ENCODE results near the gene MOCS3. TPM values are rescaled to one million over a fixed set of nuclear protein-coding genes. Genes with fewer than 3 reads are reported as not detected.

Gene MOCS3
- total and polyA plus RNA-seq, 2 experiments from 2014 or later: 4.0 to 8.6 TPM

DNA sequence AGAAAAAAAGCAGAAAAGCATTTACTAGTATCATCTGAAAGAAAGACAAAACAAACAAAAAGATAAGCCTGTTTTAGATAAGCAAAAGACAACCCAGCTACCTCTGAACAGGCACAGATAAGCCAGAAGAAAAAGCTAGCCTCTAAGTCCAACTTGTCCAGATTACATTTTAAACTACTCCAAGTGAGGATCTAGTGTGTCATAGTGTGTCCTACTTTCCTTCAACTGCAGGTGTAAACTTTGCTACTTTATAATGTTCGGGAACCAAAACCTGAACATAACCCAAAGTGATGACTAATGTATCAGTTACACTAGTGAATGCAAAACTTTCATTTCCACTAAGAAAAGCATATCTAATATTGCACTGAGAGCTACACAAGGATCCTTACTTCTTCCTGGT, 46.9 kb upstream of the MOCS3 start:
- DNase-seq (ENCODE audit: low spot score): no peak
- Histone ChIP-seq H2AFZ (no peak overlapping the region), H3K27ac (peak overlapping the region; percentile 53), H3K4me3 (no peak overlapping the region), H4K20me1 (ENCODE audit: insufficient read depth, poor library complexity, severe bottlenecking) (peaks cover 97% of the 10 kb centered on the region), H3K27me3 (no peaks in the 10 kb centered on the region), H3K4me2 (peak overlapping the region; percentile 38), H3K9me2 (replicated peaks; ENCODE audit: insufficient read depth) (no peaks in the 10 kb centered on the region), H3K4me1 (ENCODE audit: insufficient read depth) (peaks cover 54% of the 10 kb centered on the region), H3K36me3 (replicated peaks; ENCODE audit: insufficient read depth, low read depth) (no peaks in the 10 kb centered on the region), H3K9me3 (ENCODE audit: low read depth) (no peaks in the 10 kb centered on the region), H3K79me2 (peaks cover 98% of the 10 kb centered on the region)
- TF ChIP-seq EZH2phosphoT487 (IDR thresholded peaks at IDR 0.05; ENCODE audit: low read depth, severe bottlenecking, unreplicated experiment) (no peak), EZH2 (IDR thresholded peaks at IDR 0.05; ENCODE audit: borderline replicate concordance) (no peak)
- TF ChIP-seq, protein P1, sequence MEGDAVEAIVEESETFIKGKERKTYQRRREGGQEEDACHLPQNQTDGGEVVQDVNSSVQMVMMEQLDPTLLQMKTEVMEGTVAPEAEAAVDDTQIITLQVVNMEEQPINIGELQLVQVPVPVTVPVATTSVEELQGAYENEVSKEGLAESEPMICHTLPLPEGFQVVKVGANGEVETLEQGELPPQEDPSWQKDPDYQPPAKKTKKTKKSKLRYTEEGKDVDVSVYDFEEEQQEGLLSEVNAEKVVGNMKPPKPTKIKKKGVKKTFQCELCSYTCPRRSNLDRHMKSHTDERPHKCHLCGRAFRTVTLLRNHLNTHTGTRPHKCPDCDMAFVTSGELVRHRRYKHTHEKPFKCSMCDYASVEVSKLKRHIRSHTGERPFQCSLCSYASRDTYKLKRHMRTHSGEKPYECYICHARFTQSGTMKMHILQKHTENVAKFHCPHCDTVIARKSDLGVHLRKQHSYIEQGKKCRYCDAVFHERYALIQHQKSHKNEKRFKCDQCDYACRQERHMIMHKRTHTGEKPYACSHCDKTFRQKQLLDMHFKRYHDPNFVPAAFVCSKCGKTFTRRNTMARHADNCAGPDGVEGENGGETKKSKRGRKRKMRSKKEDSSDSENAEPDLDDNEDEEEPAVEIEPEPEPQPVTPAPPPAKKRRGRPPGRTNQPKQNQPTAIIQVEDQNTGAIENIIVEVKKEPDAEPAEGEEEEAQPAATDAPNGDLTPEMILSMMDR (IDR thresholded peaks at IDR 0.05; ENCODE audit: poor library complexity): no peak
- 73% methylated on average over 1 of the region's 1 CpG for WGBS (ENCODE audit: low lambda C conversion rate, missing lambda C conversion rate)

DNA sequence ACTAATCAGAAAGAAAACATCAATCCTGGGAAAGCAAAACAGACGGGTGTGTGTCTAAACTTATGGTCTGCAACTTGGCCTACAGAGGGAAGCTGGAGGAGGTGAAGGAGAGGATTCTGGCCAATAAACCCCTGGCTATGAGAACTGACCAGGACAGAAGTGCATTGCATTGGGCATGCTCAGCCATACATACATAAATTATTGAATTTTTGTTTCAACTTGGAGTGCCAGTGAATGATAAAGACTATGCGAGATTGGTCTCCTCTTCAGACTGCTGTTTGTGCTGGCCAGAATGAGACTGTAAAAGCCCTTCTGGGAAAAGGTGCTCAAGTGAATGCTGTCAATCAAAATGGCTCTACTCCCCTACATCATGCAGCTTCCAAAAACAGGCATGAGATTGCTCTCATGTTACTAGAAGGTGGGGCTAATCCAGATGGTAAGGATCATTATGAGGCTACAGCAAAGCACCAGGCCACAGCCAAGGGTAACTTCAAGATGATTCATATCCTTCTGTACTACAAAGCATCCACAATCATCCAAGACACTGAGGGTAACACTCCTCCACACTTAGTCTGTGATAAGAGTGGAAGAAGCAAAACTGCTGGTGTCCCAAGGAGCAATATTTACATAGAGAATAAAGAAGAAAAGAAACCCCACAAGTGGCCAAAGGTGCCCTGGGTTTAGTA, 44.8 kb upstream of the MOCS3 start:
- WGBS (ENCODE audit: low lambda C conversion rate, missing lambda C conversion rate): 66% methylated on average over 2 of the region's 2 CpGs
- Histone ChIP-seq H3K27ac (no peak overlapping the region), H3K36me3 (replicated peaks; ENCODE audit: insufficient read depth, low read depth) (no peaks in the 10 kb centered on the region), H4K20me1 (ENCODE audit: insufficient read depth, poor library complexity, severe bottlenecking) (peaks cover 98% of the 10 kb centered on the region), H3K4me1 (ENCODE audit: insufficient read depth) (peaks cover 68% of the 10 kb centered on the region), H3K79me2 (peaks cover 98% of the 10 kb centered on the region), H3K9me2 (replicated peaks; ENCODE audit: insufficient read depth) (no peaks in the 10 kb centered on the region), H3K4me2 (no peak overlapping the region), H3K9me3 (ENCODE audit: low read depth) (no peaks in the 10 kb centered on the region), H2AFZ (no peak overlapping the region), H3K4me3 (no peak overlapping the region), H3K27me3 (no peaks in the 10 kb centered on the region)
- no peak for DNase-seq (ENCODE audit: low spot score)
- TF ChIP-seq EZH2phosphoT487 (IDR thresholded peaks at IDR 0.05; ENCODE audit: low read depth, severe bottlenecking, unreplicated experiment) (no peak), EZH2 (IDR thresholded peaks at IDR 0.05; ENCODE audit: borderline replicate concordance) (no peak)
- TF ChIP-seq, protein P1 (IDR thresholded peaks at IDR 0.05; ENCODE audit: poor library complexity): no peak

DNA sequence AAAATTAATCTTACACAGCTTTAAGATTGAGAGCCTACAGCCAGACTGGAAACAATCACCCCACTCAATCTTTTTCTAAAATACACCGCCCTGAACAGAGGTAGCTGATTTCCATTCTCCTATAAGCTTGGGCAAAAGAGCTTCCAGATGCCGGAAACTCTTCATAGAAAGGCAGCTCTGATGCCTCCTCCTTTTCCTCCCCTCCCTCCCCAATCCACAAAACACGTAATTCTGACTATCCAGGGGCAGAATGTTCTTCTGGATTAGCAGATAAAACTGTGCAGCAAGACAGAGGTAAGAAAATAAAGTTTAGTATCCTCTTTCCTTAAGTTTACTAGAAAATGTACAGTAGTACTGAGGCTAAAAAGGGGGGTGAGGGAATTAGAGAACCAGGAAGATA, 43.2 kb upstream of the MOCS3 start:
- H3K79me2 ChIP-seq: peaks cover 98% of the 10 kb centered on the region
- H3K4me3 ChIP-seq: no peak overlapping the region
- 42% methylated on average over 3 of the region's 3 CpGs for WGBS (ENCODE audit: low lambda C conversion rate, missing lambda C conversion rate)
- H3K4me1 ChIP-seq (ENCODE audit: insufficient read depth): peaks cover 72% of the 10 kb centered on the region
- no peaks in the 10 kb centered on the region for H3K36me3 ChIP-seq (replicated peaks; ENCODE audit: insufficient read depth, low read depth)
- H4K20me1 ChIP-seq (ENCODE audit: insufficient read depth, poor library complexity, severe bottlenecking): peaks cover 99% of the 10 kb centered on the region
- no peak overlapping the region for H2AFZ ChIP-seq
- no peak for DNase-seq (ENCODE audit: low spot score)
- peak overlapping the region; percentile 44 for H3K4me2 ChIP-seq
- TF ChIP-seq EZH2 (IDR thresholded peaks at IDR 0.05; ENCODE audit: borderline replicate concordance) (no peak), EZH2phosphoT487 (IDR thresholded peaks at IDR 0.05; ENCODE audit: low read depth, severe bottlenecking, unreplicated experiment) (no peak)
- TF ChIP-seq, protein P1 (IDR thresholded peaks at IDR 0.05; ENCODE audit: poor library complexity): no peak
- H3K9me2 ChIP-seq (replicated peaks; ENCODE audit: insufficient read depth): no peaks in the 10 kb centered on the region
- no peaks in the 10 kb centered on the region for H3K27me3 ChIP-seq
- peak overlapping the region; percentile 41 for H3K27ac ChIP-seq
- no peaks in the 10 kb centered on the region for H3K9me3 ChIP-seq (ENCODE audit: low read depth)
